ENCODE data around the gene GBF1.
"Not testable (repeated sequence)": the region's sequence is repeated elsewhere in the genome, so short reads cannot be mapped to it uniquely, and the experiment has no call there.

GBF1 gene

GRCh38 chr10:102267748-102268147 lies 22.4 kb downstream of the GBF1 start:
- DNase-seq (ENCODE audit: low read depth), result no peak

GRCh38 chr10:102268375-102268888 lies 23.1 kb downstream of the GBF1 start:
- DNase-seq (ENCODE audit: low read depth), result no peak

GRCh38 chr10:102269017-102269416 lies 23.7 kb downstream of the GBF1 start:
- no peak for DNase-seq (ENCODE audit: low read depth)

- no peak for DNase-seq (ENCODE audit: low read depth)
Observed at GRCh38 chr10:102274062-102274461, 28.7 kb downstream of the GBF1 start.

- no peak for DNase-seq (ENCODE audit: low read depth)
Observed at GRCh38 chr10:102275343-102275742, 30.0 kb downstream of the GBF1 start.

GRCh38 chr10:102279104-102279503 lies 33.8 kb downstream of the GBF1 start:
- DNase-seq (ENCODE audit: low read depth), result no peak

- DNase-seq (ENCODE audit: low read depth), result no peak
Observed at GRCh38 chr10:102280397-102281101, 35.2 kb downstream of the GBF1 start.

GRCh38 chr10:102281102-102281487 lies 35.8 kb downstream of the GBF1 start:
- no peak for DNase-seq (ENCODE audit: low read depth)

- DNase-seq (ENCODE audit: low read depth), result no peak
Observed at GRCh38 chr10:102283488-102283887, 38.2 kb downstream of the GBF1 start.

GRCh38 chr10:102283890-102284289 lies 38.6 kb downstream of the GBF1 start:
- DNase-seq (ENCODE audit: low read depth), result no peak

GRCh38 chr10:102284531-102284930 lies 39.2 kb downstream of the GBF1 start:
- no peak for DNase-seq (ENCODE audit: low read depth)

- DNase-seq (ENCODE audit: low read depth), result no peak
Observed at GRCh38 chr10:102285133-102285532, 39.8 kb downstream of the GBF1 start.

- DNase-seq (ENCODE audit: low read depth), result no peak
Observed at GRCh38 chr10:102286216-102286615, 40.9 kb downstream of the GBF1 start.

- no peak for DNase-seq (ENCODE audit: low read depth)
Observed at GRCh38 chr10:102287538-102287937, 42.2 kb downstream of the GBF1 start.

GRCh38 chr10:102287991-102288390 lies 42.7 kb downstream of the GBF1 start:
- no peak for DNase-seq (ENCODE audit: low read depth)

GRCh38 chr10:102289356-102289755 lies 44.0 kb downstream of the GBF1 start:
- no peak for DNase-seq (ENCODE audit: low read depth)

GRCh38 chr10:102289840-102290239 lies 44.5 kb downstream of the GBF1 start:
- DNase-seq (ENCODE audit: low read depth), result no peak

- DNase-seq (ENCODE audit: low read depth), result no peak
Observed at GRCh38 chr10:102291221-102291905, 46.0 kb downstream of the GBF1 start.

GRCh38 chr10:102297101-102297500 lies 51.8 kb downstream of the GBF1 start:
- DNase-seq (ENCODE audit: low read depth), result no peak

GRCh38 chr10:102298899-102299298 lies 53.6 kb downstream of the GBF1 start:
- no peak for DNase-seq (ENCODE audit: low read depth)

- DNase-seq (ENCODE audit: low read depth), result no peak
Observed at GRCh38 chr10:102299873-102300272, 54.5 kb downstream of the GBF1 start.

- no peak for DNase-seq (ENCODE audit: low read depth)
Observed at GRCh38 chr10:102300278-102300843, 55.0 kb downstream of the GBF1 start.

- DNase-seq (ENCODE audit: low read depth), result not testable (repeated sequence)
Observed at GRCh38 chr10:102300912-102301311, 55.6 kb downstream of the GBF1 start.

All from stimulated activated CD8-positive, alpha-beta memory T cell treated with anti-CD3 and anti-CD28 coated beads, Interleukin-12 subunit alpha, Interleukin-12 subunit beta, amount 100 ng/mL, for 1 hour (primary cell).